HEK293 (cell line): Measurements from ENCODE around the gene ZNF611.

Experiments
- SP2 ChIP-seq: fragments of 450-650 bp; formaldehyde crosslinking; IDR thresholded peaks from 2 replicates; pipeline ENCODE4 v1.5.1; 2016; ENCODE audit warnings: missing biosample characterization, missing genetic modification characterization
- ZNF112 ChIP-seq: fragments of 450-650 bp; formaldehyde crosslinking; IDR thresholded peaks from 2 replicates; pipeline ENCODE4 v1.5.0; 2017; ENCODE audit warnings: missing biosample characterization, missing genetic modification characterization
- TF ChIP-seq, protein P1 (sequence below): fragments of 450-650 bp; formaldehyde crosslinking; IDR thresholded peaks from 2 replicates; pipeline ENCODE4 v1.5.1; 2016; ENCODE audit warnings: missing biosample characterization, missing genetic modification characterization
- TF ChIP-seq, protein P2 (sequence below): fragments of 450-650 bp; formaldehyde crosslinking; IDR thresholded peaks from 2 replicates; pipeline ENCODE4 v1.5.1; 2016; ENCODE audit warnings: missing biosample characterization, missing genetic modification characterization, low read depth
- TF ChIP-seq, protein P3 (sequence below): fragments of 450-650 bp; formaldehyde crosslinking; IDR thresholded peaks from 2 replicates; pipeline ENCODE4 v1.5.1; 2016; ENCODE audit warnings: missing biosample characterization, missing genetic modification characterization

DNA sequence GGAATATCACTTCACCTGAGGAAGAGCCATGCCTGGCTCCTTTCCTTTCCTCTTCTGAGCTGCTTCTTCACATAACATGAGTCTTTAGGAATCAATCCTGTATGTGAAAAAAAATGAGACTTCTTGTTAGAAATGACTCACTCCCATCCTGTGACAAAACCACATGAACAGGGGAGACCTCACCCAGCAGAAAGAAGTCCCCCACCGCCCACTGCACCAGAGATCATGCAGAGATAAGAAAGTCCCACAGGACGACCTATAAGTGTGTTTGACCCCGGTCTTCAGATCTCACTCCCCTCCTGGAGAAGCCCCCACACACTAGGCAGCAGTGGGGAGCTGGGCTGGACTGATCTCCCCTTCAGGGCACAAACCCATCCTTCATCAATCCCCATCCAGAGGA is 44.0 kb upstream of the ZNF611 start:
- no peak for TF ChIP-seq SP2 (tag by site-specific recombination)
- TF ChIP-seq, protein P1, sequence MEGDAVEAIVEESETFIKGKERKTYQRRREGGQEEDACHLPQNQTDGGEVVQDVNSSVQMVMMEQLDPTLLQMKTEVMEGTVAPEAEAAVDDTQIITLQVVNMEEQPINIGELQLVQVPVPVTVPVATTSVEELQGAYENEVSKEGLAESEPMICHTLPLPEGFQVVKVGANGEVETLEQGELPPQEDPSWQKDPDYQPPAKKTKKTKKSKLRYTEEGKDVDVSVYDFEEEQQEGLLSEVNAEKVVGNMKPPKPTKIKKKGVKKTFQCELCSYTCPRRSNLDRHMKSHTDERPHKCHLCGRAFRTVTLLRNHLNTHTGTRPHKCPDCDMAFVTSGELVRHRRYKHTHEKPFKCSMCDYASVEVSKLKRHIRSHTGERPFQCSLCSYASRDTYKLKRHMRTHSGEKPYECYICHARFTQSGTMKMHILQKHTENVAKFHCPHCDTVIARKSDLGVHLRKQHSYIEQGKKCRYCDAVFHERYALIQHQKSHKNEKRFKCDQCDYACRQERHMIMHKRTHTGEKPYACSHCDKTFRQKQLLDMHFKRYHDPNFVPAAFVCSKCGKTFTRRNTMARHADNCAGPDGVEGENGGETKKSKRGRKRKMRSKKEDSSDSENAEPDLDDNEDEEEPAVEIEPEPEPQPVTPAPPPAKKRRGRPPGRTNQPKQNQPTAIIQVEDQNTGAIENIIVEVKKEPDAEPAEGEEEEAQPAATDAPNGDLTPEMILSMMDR (tag by site-specific recombination) = no peak
- TF ChIP-seq ZNF112 (tag by site-specific recombination) = no peak
- TF ChIP-seq, protein P2, sequence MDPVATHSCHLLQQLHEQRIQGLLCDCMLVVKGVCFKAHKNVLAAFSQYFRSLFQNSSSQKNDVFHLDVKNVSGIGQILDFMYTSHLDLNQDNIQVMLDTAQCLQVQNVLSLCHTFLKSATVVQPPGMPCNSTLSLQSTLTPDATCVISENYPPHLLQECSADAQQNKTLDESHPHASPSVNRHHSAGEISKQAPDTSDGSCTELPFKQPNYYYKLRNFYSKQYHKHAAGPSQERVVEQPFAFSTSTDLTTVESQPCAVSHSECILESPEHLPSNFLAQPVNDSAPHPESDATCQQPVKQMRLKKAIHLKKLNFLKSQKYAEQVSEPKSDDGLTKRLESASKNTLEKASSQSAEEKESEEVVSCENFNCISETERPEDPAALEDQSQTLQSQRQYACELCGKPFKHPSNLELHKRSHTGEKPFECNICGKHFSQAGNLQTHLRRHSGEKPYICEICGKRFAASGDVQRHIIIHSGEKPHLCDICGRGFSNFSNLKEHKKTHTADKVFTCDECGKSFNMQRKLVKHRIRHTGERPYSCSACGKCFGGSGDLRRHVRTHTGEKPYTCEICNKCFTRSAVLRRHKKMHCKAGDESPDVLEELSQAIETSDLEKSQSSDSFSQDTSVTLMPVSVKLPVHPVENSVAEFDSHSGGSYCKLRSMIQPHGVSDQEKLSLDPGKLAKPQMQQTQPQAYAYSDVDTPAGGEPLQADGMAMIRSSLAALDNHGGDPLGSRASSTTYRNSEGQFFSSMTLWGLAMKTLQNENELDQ (tag by site-specific recombination) = no peak
- TF ChIP-seq, protein P3, sequence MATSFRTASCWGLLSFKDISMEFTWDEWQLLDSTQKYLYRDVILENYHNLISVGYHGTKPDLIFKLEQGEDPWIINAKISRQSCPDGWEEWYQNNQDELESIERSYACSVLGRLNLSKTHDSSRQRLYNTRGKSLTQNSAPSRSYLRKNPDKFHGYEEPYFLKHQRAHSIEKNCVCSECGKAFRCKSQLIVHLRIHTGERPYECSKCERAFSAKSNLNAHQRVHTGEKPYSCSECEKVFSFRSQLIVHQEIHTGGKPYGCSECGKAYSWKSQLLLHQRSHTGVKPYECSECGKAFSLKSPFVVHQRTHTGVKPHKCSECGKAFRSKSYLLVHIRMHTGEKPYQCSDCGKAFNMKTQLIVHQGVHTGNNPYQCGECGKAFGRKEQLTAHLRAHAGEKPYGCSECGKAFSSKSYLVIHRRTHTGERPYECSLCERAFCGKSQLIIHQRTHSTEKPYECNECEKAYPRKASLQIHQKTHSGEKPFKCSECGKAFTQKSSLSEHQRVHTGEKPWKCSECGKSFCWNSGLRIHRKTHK (tag by site-specific recombination) = no peak
